Measurements from ENCODE around the gene PALB2. TPM values are rescaled to one million over a fixed set of nuclear protein-coding genes. Genes with fewer than 3 reads are reported as not detected.

PALB2 gene
- 10 to 100 TPM; 10.7 to 12.8 (median 10.9) TPM for total RNA-seq
- total RNA-seq (2013), result 13.0 TPM

- Mint-ChIP-seq H3K9me3 (no peaks in the 10 kb centered on the region), H3K27me3 (ENCODE audit: low read depth in 2 of 2) (no peaks in the 10 kb centered on the region), H3K36me3 (peaks cover 10% of the 10 kb centered on the region), H3K4me1 (peaks cover 39 to 40% of the 10 kb centered on the region in 2 donors), H3K27ac (peak within 1 kb of the TSS; percentile 90 to 96), H3K4me3 (peak within 1 kb of the TSS; percentile 98)
- peak within 1 kb of the TSS; percentile 66 for H3K4me3 ChIP-seq (ENCODE audit: low read length)
- no peak for TF ChIP-seq CTCF (IDR thresholded peaks at IDR 0.05)
- H3K4me1 ChIP-seq (ENCODE audit: control insufficient read depth, insufficient read depth, low read length), result peaks cover 26% of the 10 kb centered on the region
- H3K36me3 ChIP-seq (ENCODE audit: control insufficient read depth, insufficient read depth, low read length), result peaks cover 15% of the 10 kb centered on the region
- intact Hi-C loops (cut with micrococcal nuclease), result loop anchor here (1.0 kb wide), 2 partner anchors 45 to 84 kb away; partner anchors contain the start of genes EARS2, NDUFAB1 and UBFD1
- peak; percentile 79 to 90 for DNase-seq
- ATAC-seq, result peak; percentile 96 to 99 (median 98)
- H3K27ac ChIP-seq (ENCODE audit: low read length), result peak within 1 kb of the TSS; percentile 65
- H3K9me3 ChIP-seq (ENCODE audit: control insufficient read depth, insufficient read depth, low read length), result no peaks in the 10 kb centered on the region
- under 1% methylated on average over 64 of the region's 64 CpGs for WGBS (ENCODE audit: insufficient coverage)
- H3K27me3 ChIP-seq (ENCODE audit: control insufficient read depth, insufficient read depth, low read length), result no peaks in the 10 kb centered on the region
Measured at GRCh38 chr16:23640931-23641765, at the start of gene PALB2, which contains the start of gene DCTN5. TSS of gene PALB2 (minus strand) at chr16:23641310. CDS start at chr16:23641157, 153 bp downstream. TSS of gene DCTN5 (plus strand) at chr16:23641466. CDS start at chr16:23641543, 77 bp downstream.

GRCh38 chr16:23689442-23690187, 48.5 kb upstream of the PALB2 start:
- H3K36me3 ChIP-seq (ENCODE audit: control insufficient read depth, insufficient read depth, low read length), result peaks cover 25% of the 10 kb centered on the region
- WGBS (ENCODE audit: insufficient coverage), result 98% methylated on average over 34 of the region's 36 CpGs
- peaks cover 2% of the 10 kb centered on the region for H3K4me1 ChIP-seq (ENCODE audit: control insufficient read depth, insufficient read depth, low read length)
- no peak overlapping the region for H3K4me3 Mint-ChIP-seq
- H3K9me3 ChIP-seq (ENCODE audit: control insufficient read depth, insufficient read depth, low read length), result no peaks in the 10 kb centered on the region
- H3K4me3 ChIP-seq (ENCODE audit: low read length), result no peak overlapping the region
- H3K27me3 Mint-ChIP-seq (ENCODE audit: low read depth in 2 of 2), result no peaks in the 10 kb centered on the region
- H3K36me3 Mint-ChIP-seq, result no peaks in the 10 kb centered on the region
- no peak for DNase-seq
- H3K9me3 Mint-ChIP-seq, result no peaks in the 10 kb centered on the region
- intact Hi-C loops (cut with micrococcal nuclease), result no loop called here
- H3K4me1 Mint-ChIP-seq, result peaks cover 3% of the 10 kb centered on the region in 2 donors
- H3K27ac Mint-ChIP-seq, result no peak overlapping the region
- ATAC-seq, result no peak
- H3K27ac ChIP-seq (ENCODE audit: low read length), result no peak overlapping the region
- H3K27me3 ChIP-seq (ENCODE audit: control insufficient read depth, insufficient read depth, low read length), result no peaks in the 10 kb centered on the region
- TF ChIP-seq CTCF (IDR thresholded peaks at IDR 0.05), result no peak

- Histone ChIP-seq H3K4me3 (ENCODE audit: low read length) (no peak overlapping the region), H3K9me3 (ENCODE audit: control insufficient read depth, insufficient read depth, low read length) (no peaks in the 10 kb centered on the region), H3K27ac (ENCODE audit: low read length) (no peak overlapping the region), H3K36me3 (ENCODE audit: control insufficient read depth, insufficient read depth, low read length) (peaks cover 25% of the 10 kb centered on the region), H3K27me3 (ENCODE audit: control insufficient read depth, insufficient read depth, low read length) (no peaks in the 10 kb centered on the region), H3K4me1 (ENCODE audit: control insufficient read depth, insufficient read depth, low read length) (no peaks in the 10 kb centered on the region)
- no peak for DNase-seq
- Mint-ChIP-seq H3K9me3 (no peaks in the 10 kb centered on the region), H3K4me3 (no peak overlapping the region), H3K27ac (no peak overlapping the region), H3K36me3 (no peaks in the 10 kb centered on the region), H3K27me3 (ENCODE audit: low read depth in 2 of 2) (no peaks in the 10 kb centered on the region), H3K4me1 (no peaks in the 10 kb centered on the region)
- no peak for ATAC-seq
- no peak for TF ChIP-seq CTCF (IDR thresholded peaks at IDR 0.05)
- WGBS (ENCODE audit: insufficient coverage), result 98% methylated on average over 16 of the region's 16 CpGs
- intact Hi-C loops (cut with micrococcal nuclease), result no loop called here
Measured at GRCh38 chr16:23687034-23687808, 46.1 kb upstream of the PALB2 start.

All from natural killer cell (primary cell).